Middle frontal gyrus (tissue), 1 donor: ENCODE measurements around the gene CNNM4.

ENCODE experiments used
- DNase-seq: peaks from one replicate; pipeline ENCODE4 v3.0.0-alpha.2; 2015; ENCODE audit warnings: low spot score; ENCODE audit errors: extremely low spot score

CNNM4 gene

GRCh38 chr2:96832408-96832753, 71.7 kb downstream of the CNNM4 start:
- DNase-seq = no peak

DNA sequence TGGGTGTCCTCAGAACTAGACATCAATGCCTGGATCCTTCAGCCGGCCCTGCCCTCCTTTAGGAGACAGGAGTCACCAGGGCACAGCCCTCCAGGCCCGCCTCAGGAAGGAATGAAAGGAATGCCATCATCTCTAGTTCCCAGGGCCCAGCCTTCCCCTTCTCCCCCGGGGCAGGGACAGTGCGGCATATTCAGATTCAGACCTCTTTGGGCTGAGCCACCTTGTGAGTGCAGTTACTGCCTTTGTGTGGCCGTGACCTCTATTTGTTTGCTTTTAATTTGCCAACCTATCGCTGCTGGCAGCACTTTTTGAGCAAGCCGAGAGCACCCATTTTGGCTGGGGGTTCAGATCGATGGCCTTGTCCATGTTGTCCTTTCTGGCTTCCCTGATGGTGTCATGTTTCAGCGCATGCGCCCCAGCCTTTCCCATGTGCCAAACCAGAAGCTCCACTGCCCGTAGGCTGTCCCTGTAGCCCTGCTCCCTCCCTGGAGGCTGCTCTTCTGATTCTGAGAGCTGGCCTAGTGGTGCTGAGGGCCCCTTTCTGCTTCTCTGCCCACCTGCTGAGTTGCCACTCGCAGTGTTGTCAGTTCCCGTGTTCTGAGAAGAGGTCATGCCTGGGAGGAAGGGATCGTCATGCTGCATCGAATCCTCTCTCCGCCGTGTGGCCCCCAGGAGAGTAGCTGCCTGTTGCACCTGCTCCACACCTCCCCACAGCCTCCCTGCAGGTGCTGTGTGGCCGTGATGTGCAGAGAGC, 72.2 kb downstream of the CNNM4 start:
- DNase-seq = no peak

DNA sequence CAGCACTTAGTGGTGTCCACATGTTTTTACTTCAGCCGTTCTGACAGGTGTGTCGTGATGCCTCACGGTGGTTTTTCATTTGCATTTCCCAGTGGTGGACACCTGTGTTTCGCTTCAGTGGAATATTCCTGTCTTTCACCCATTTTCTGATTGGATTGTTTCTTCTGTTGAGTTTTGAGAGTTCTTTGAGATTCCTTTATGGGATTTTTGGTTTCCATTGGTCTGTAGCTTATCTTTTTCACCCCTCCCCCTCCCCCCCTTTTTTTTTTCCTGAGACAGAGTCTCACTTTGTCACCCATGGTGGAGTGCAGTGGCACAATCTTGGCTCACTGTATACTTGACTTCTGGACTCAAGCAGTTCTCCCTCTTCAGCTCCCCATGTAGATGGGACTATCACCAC, 75.1 kb downstream of the CNNM4 start:
- no peak for DNase-seq

DNA sequence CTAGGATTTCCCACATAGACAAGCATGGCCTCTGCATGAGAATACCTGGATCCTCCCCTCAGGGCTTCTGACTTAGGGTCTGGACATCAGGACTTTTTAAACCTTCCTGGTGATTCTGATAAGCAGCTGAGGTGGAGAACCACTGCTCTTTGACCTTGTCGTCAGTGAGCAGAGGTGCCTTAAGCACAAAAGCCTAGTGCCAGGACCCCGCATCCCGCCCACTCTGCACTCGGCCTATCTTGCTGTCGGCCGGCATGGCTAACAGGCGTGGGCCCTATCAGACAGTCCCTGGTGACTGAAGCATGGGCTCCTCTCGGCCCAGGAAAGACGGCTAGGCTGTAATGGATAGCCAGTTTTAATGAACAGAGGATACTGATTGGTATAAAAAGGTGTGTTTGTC, 76.9 kb downstream of the CNNM4 start:
- DNase-seq = no peak

DNA sequence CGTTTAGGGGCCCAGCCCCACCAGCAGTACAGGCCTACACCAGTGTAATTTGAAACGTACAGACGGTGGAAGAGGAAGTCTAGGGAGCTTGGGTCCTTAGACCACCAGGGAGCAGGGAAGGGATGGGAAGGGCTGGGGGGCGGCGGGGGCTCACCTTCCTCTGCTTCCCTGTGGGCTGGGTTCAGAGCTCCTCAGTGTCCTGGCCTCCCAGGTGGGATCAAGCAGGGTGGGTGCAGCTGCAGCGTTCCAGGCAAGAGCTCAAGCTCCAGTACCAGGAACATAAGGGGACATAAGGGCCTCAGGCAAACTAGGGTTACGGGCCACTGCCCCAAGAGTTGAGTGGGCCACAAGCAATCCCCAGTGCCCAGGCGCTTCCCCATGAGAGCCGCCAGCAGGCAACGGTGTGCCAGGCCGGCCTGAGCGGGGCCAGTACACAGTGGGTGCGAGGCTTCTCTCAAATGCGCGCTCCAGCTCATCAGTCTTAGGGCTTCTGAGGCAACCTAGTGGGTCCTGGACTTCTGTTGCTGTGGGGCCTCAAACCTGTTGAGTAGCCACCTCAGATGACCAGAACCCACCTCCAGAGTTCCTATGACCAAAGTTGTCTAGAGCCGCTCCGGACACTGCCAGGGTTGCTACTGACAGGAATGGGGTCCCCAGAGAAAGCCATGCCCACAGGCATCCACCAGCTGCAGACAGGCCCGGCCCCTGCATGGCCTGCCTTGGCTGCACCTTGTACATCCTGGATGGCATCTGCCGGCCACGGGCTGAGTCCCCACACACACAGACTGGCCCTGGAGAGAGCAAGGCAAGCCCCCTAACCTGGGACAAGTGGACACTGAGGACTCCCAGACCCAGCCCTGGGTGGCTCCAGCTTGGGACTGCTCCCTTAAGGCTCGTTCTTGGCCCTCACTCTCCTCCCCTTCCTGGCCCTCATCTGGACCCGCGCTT, 77.9 kb downstream of the CNNM4 start:
- DNase-seq = no peak

- DNase-seq = no peak
Observed at GRCh38 chr2:96839293-96839874, 78.7 kb downstream of the CNNM4 start.

- no peak for DNase-seq
Observed at GRCh38 chr2:96839875-96840850, 79.5 kb downstream of the CNNM4 start.

DNA sequence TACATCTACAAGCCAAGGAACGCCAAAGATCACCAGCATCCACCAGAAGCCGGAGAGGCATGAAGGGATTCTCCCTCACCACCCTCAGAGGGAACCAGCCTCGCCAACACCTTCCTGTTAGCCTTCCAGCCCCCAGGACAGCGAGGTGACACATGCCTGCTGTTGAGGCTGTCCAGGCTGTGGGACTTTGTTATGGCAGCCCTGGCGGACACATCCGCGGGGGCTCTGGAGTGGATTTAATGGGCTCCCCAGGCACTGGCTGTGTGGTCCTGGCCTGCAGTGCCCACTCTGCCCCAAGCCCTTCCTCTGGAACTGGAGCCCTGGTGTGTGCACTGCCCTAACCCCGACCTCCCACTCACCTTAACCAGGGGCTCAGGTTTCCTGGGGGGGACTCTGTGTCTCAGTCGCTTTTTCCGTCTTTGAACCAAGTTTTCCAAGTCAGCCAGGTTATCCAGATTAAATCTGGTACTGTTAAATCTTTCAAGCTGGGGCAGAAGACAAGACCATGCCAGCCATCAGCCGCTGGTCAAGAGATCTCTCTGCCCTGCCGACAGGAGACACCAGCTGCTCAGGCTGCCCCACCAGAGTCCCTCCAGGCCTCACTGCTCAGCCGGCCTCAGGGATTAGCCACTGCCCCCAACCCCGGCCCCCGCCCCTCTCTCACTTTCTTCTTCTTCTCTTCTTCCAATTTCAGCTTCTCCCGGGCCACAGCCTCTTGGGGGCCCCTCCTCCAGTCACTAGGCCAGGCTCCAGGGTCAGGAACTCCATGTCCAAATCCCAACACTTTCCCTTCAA, 81.2 kb downstream of the CNNM4 start:
- DNase-seq = no peak

- no peak for DNase-seq
Observed at GRCh38 chr2:96842600-96842999, 81.9 kb downstream of the CNNM4 start.

- no peak for DNase-seq
Observed at GRCh38 chr2:96843538-96844268, 83.0 kb downstream of the CNNM4 start, which contains the start of gene ANKRD23. Gene ANKRD23 (minus strand): TSS chr2:96844021. CDS start chr2:96843992, 29 bp downstream.

- no peak for DNase-seq
Observed at GRCh38 chr2:96844405-96844808, 83.7 kb downstream of the CNNM4 start.

- DNase-seq = no peak
Observed at GRCh38 chr2:96846825-96847224, 86.1 kb downstream of the CNNM4 start.

DNA sequence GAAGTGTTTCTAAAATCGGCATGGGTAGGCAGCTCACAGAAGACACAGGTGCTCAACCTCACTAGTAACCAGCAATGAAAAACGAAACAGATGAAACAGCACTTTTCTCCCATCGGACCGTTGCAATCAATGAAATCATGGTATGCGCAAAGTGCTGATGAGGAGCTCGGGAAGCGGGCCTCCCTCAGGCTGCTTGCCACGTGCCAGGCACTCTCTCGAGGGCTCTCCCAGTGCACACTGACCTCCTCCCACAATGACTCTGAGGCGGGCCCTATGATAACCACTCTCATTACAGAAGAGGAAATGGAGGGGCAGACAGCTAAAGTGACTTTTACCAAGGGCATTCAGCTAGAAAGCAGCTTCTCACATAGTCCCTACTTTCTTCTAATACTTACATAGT, 86.9 kb downstream of the CNNM4 start:
- DNase-seq = no peak

GRCh38 chr2:96848264-96848663, 87.6 kb downstream of the CNNM4 start:
- no peak for DNase-seq

- DNase-seq = no peak
Observed at GRCh38 chr2:96852667-96853066, 92.0 kb downstream of the CNNM4 start.

DNA sequence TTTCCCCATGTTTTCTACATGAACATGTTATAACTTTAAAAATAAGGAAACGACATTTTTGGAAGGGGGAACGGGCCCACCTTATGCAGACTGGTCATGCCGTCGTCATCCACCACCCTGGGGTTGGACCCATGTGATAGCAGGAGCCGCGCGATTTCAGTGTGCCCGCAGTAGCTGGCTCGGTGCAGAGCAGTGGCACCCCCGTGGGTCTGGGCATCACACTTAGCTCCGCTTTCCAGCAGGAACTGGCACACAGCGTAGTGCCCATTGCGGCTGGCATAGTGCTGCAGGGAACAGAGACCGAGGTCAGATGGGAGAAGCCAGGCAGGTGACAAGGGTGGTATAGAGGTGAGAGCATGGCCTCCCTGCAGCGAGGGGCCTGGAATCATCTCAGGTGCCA, 92.6 kb downstream of the CNNM4 start:
- no peak for DNase-seq

DNA sequence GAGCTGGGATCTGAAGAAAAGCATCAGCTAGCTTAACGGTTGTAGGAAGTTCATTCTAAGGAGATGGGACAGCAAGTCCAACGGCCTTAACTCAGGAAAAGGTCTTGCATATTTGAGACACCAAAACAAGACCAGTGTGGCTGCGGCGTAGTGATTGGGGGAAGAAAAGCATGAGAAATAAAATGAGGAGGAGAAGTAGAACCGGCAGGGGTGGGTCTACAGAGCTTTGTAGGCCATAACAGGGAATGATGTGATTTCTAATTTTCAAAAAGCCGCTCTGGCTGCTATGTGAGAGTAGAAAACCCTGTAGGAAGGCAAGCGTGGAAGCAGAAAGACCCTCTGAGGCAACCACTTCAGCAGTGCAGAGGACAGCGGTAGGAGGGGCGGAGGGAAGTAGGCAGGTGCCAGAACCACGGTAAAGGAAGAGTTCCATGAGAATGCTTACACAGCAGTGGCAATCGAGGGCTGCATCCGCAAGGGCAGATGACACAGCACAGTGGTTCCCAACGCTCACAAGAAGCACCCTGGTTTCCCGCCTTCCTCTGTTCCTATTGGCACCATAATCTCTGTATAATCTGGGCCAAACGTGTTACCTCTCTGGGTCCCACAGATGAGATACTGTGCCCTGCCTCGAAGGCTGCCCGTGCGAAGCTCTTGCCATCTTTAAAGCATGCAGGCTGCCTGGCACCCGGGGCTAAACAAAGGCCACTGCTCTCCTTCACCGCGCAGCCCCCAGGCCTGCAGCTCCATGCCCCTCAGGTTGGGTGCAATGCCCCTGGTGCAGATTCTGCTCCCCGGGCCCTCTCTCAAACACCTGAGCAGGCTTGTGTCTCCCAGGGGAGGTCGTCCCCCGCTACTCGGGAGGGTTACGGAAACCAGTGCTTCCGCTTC, 96.3 kb downstream of the CNNM4 start:
- no peak for DNase-seq

- peak; percentile 98 for DNase-seq
Observed at GRCh38 chr2:96857667-96858372, 97.1 kb downstream of the CNNM4 start, which contains the start of gene ANKRD39. Gene ANKRD39 (minus strand): TSS chr2:96858016. CDS start chr2:96857987, 29 bp downstream.
